Calu3 (cell line): ENCODE measurements around the gene BRINP1. TPM values are rescaled to one million over a fixed set of nuclear protein-coding genes. Genes with fewer than 3 reads are reported as not detected.

Source experiments
- BruUV-seq: library from RNA; stranded (reverse); fragments of 400-500 nt; replicated peaks from 2 replicates; lab custom pipeline; 2021; lab: Mats Ljungman, UMichigan
- CTCF ChIA-PET: fragments of 300-600 bp; sonication (Branson Sonifier 250); formaldehyde crosslinking; loops from one replicate; lab custom pipeline; 2022; ENCODE audit warnings: antibody characterized with exemption; lab: Charles Lee
- DNase-seq: peaks from one replicate; pipeline ENCODE4 v3.0.0; 2022
- H3K27ac Mint-ChIP-seq: one replicate; pipeline ENCODE4 v1.8.0; 2022; ENCODE audit warnings: mixed read lengths; ENCODE audit not compliant: unreplicated experiment
- H3K27me3 Mint-ChIP-seq: one replicate; pipeline ENCODE4 v1.8.0; 2022; ENCODE audit warnings: mixed read lengths; ENCODE audit not compliant: unreplicated experiment
- H3K36me3 Mint-ChIP-seq: one replicate; pipeline ENCODE4 v1.8.0; 2022; ENCODE audit warnings: mild to moderate bottlenecking, moderate library complexity, mixed read lengths; ENCODE audit not compliant: insufficient read depth, unreplicated experiment
- H3K4me1 Mint-ChIP-seq: one replicate; pipeline ENCODE4 v1.8.0; 2022; ENCODE audit warnings: mild to moderate bottlenecking, low read depth, mixed read lengths; ENCODE audit not compliant: unreplicated experiment
- H3K4me3 Mint-ChIP-seq: one replicate; pipeline ENCODE4 v1.8.0; 2022; ENCODE audit warnings: mild to moderate bottlenecking, low read depth, moderate library complexity, mixed read lengths; ENCODE audit not compliant: unreplicated experiment
- H3K9me3 Mint-ChIP-seq: one replicate; pipeline ENCODE4 v1.8.0; 2022; ENCODE audit warnings: low read depth, mixed read lengths; ENCODE audit not compliant: unreplicated experiment
- intact Hi-C: fragments of 100-400 bp; cut with micrococcal nuclease; formaldehyde crosslinking; loops from one replicate; pipeline ENCODE4 v1.10.0; 2022; ENCODE audit not compliant: unreplicated experiment
- total RNA-seq: library from RNA; stranded (reverse); gene quantifications from 2 replicates; pipeline ENCODE4 v1.2.3, GENCODE V29; 2022
- TF ChIP-seq, protein P1 (sequence below): fragments of 200-600 bp; IDR thresholded peaks from one replicate; pipeline ENCODE4 v1.8.0; 2022; ENCODE audit warnings: antibody characterized with exemption; ENCODE audit not compliant: unreplicated experiment

Gene BRINP1
- total RNA-seq, 1 experiment from 2014 or later, result not detected

DNA sequence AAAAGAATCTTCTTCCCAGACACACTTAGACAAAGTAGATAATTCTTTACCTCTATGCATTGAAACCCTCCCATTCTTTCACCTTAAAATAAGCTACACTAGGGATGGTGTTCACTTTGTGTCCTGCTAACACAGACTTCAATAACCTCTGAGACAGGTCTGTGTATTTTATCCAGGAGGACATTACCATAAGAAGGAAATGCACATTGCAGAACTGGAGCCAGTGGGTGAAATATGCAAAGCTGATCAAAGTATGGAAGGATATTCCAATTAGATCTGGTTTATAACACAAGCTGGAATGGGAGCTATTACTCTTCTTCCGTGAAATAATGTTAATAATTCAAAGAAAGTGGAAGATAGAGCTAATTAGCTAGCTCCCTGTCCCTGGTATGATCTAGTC, 204.1 kb downstream of the BRINP1 start:
- H3K9me3 Mint-ChIP-seq, result no peaks in the 10 kb centered on the region
- H3K27ac Mint-ChIP-seq, result no peak overlapping the region
- BruUV-seq, result no TSS peak
- intact Hi-C loops, result no loop called here
- no peaks in the 10 kb centered on the region for H3K27me3 Mint-ChIP-seq
- no peaks in the 10 kb centered on the region for H3K4me1 Mint-ChIP-seq
- DNase-seq, result no peak
- CTCF ChIA-PET, result interaction anchor here (0.6 kb wide), 1 partner anchor 1098 kb away, joined by 3 read pairs; no protein-coding TSS in a partner anchor
- H3K36me3 Mint-ChIP-seq, result no peaks in the 10 kb centered on the region
- no peak overlapping the region for H3K4me3 Mint-ChIP-seq
- TF ChIP-seq, protein P1, sequence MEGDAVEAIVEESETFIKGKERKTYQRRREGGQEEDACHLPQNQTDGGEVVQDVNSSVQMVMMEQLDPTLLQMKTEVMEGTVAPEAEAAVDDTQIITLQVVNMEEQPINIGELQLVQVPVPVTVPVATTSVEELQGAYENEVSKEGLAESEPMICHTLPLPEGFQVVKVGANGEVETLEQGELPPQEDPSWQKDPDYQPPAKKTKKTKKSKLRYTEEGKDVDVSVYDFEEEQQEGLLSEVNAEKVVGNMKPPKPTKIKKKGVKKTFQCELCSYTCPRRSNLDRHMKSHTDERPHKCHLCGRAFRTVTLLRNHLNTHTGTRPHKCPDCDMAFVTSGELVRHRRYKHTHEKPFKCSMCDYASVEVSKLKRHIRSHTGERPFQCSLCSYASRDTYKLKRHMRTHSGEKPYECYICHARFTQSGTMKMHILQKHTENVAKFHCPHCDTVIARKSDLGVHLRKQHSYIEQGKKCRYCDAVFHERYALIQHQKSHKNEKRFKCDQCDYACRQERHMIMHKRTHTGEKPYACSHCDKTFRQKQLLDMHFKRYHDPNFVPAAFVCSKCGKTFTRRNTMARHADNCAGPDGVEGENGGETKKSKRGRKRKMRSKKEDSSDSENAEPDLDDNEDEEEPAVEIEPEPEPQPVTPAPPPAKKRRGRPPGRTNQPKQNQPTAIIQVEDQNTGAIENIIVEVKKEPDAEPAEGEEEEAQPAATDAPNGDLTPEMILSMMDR, result no peak

DNA sequence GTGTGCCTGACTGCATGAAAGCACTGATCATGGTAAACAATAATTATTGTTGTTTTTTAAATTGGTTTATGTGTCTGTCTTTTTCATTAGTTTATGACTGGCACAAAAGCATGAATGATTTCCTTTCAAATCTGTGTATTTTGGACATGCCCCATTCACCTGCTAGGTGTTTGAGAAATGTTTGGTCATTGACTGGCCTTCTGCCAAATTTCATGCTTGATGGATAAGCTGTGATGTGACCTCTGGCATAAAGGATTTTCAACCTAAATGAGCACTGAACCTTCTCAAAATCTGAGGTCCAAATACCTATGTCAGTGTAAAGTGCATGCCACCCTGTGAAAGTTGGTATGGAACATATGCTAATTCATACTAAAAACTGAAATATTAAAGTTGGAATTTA, 204.5 kb downstream of the BRINP1 start:
- no peak for DNase-seq
- H3K27ac Mint-ChIP-seq, result no peak overlapping the region
- no peaks in the 10 kb centered on the region for H3K9me3 Mint-ChIP-seq
- CTCF ChIA-PET, result no interaction called here
- no peaks in the 10 kb centered on the region for H3K4me1 Mint-ChIP-seq
- no TSS peak for BruUV-seq
- no peaks in the 10 kb centered on the region for H3K36me3 Mint-ChIP-seq
- intact Hi-C loops, result no loop called here
- no peak overlapping the region for H3K4me3 Mint-ChIP-seq
- TF ChIP-seq, protein P1, result no peak
- no peaks in the 10 kb centered on the region for H3K27me3 Mint-ChIP-seq

DNA sequence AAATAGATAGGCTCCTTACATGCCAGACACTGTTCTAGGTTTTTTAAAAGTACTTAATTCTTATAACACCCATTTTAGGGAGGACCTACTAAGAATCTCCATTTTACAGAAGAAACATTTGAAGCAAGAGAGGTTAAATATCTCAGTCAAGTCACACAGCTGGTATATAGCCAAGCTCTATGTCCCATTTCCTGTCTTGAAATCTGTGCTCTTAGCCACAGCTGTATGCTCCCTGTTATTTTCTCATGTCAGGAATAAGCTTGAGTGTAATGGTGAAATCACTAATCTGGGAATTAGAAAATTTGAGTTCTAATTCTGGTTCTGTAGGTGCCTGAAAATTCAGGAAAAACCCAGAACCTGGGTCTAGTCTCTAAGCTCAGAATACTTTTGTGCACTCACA, 208.7 kb downstream of the BRINP1 start:
- Mint-ChIP-seq H3K27me3 (no peaks in the 10 kb centered on the region), H3K4me3 (no peak overlapping the region), H3K36me3 (no peaks in the 10 kb centered on the region), H3K4me1 (no peaks in the 10 kb centered on the region), H3K9me3 (peaks cover 7% of the 10 kb centered on the region), H3K27ac (no peak overlapping the region)
- intact Hi-C loops, result no loop called here
- CTCF ChIA-PET, result no interaction called here
- no TSS peak for BruUV-seq
- DNase-seq, result no peak
- TF ChIP-seq, protein P1, result no peak

DNA sequence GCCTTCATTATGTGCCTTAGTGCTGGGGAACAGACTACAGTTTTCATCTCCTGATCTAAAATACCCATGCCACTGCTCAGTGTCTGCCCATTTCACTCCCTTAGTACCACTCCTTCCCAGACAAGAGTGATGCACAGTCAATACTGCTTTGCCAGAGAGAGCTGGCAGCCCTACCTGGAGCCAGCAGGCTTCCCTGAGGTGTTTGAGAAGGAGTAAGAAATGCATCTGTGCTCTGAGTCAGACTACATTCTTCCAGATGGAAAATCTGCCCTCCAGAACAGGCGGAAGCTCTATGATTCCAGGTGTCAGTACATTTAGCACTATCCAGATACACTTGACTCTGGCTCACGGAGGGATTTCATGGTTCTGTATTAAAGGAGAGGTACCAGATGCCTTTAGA, 209.8 kb downstream of the BRINP1 start:
- Mint-ChIP-seq H3K27me3 (no peaks in the 10 kb centered on the region), H3K27ac (no peak overlapping the region), H3K36me3 (no peaks in the 10 kb centered on the region), H3K4me1 (no peaks in the 10 kb centered on the region), H3K4me3 (no peak overlapping the region), H3K9me3 (peaks cover 7% of the 10 kb centered on the region)
- intact Hi-C loops, result no loop called here
- TF ChIP-seq, protein P1, result no peak
- DNase-seq, result no peak
- CTCF ChIA-PET, result no interaction called here
- no TSS peak for BruUV-seq
